Chondrocyte (in vitro differentiated cells): ENCODE results near the gene TTC1. TPM values are rescaled to one million over a fixed set of nuclear protein-coding genes. Genes with fewer than 3 reads are reported as not detected.
A peak's percentile ranks its signal among the peaks of the same experiment; 100 is the strongest.
"Not testable (repeated sequence)": the region's sequence is repeated elsewhere in the genome, so short reads cannot be mapped to it uniquely, and the experiment has no call there.

Experiments
- DNase-seq: peaks from one replicate; pipeline ENCODE4 v3.0.0; 2021; ENCODE audit warnings: mixed read lengths, low spot score
- H3K27ac Mint-ChIP-seq: one replicate; pipeline ENCODE4 v1.8.0; 2021; ENCODE audit warnings: mild to moderate bottlenecking, moderate library complexity, mixed read lengths; ENCODE audit not compliant: unreplicated experiment
- H3K27me3 Mint-ChIP-seq: 2 replicates; pipeline ENCODE4 v1.8.0; 2021; ENCODE audit warnings: low read depth, mixed read lengths
- H3K36me3 Mint-ChIP-seq: 2 replicates; pipeline ENCODE4 v1.8.0; 2021; ENCODE audit warnings: low read depth, mixed read lengths
- H3K4me1 Mint-ChIP-seq: 2 replicates; pipeline ENCODE4 v1.8.0; 2021; ENCODE audit warnings: low read depth, mild to moderate bottlenecking, mixed read lengths
- H3K4me3 Mint-ChIP-seq: one replicate; pipeline ENCODE4 v1.8.0; 2021; ENCODE audit warnings: mild to moderate bottlenecking, moderate library complexity, mixed read lengths; ENCODE audit not compliant: unreplicated experiment
- H3K9me3 Mint-ChIP-seq: 2 replicates; pipeline ENCODE4 v1.8.0; 2021; ENCODE audit warnings: low read depth, mixed read lengths
- total RNA-seq: library from RNA; stranded (reverse); gene quantifications from 3 replicates; pipeline ENCODE4 v1.2.1, GENCODE V29; 2021
- TF ChIP-seq, protein P1 (sequence below): fragments of 200-600 bp; sonication (generic); IDR thresholded peaks from 2 replicates; pipeline ENCODE4 v1.5.0; 2021; ENCODE audit warnings: antibody characterized with exemption, mild to moderate bottlenecking, moderate library complexity

Gene TTC1
- total RNA-seq, 1 donor from 2014 or later = 41.1 TPM

DNA sequence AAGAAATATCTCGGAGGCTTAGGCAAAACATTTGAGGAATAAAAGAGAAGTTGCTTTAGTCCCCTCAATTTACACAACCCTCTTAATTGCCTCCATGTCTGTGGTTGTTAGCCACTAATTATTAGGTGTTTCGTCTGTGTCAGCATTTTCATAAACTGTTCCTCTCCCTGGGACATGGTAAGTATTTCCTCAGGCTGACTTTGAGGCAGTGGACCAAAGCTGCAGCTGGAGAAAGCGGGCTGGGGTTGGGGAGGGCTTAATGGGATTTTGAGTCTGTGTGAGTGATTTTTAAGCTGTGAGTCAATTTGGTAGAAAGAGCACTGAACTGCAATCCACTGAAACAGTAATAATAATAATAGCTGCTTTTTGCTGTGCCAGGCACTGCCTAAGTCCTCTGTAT is 13.0 kb upstream of the TTC1 start:
- Mint-ChIP-seq H3K36me3 (peaks cover 3% of the 10 kb centered on the region), H3K9me3 (peaks cover 8% of the 10 kb centered on the region), H3K27ac (no peak overlapping the region), H3K27me3 (peaks cover 44% of the 10 kb centered on the region), H3K4me1 (no peaks in the 10 kb centered on the region), H3K4me3 (no peak overlapping the region)
- no peak for DNase-seq
- TF ChIP-seq, protein P1, sequence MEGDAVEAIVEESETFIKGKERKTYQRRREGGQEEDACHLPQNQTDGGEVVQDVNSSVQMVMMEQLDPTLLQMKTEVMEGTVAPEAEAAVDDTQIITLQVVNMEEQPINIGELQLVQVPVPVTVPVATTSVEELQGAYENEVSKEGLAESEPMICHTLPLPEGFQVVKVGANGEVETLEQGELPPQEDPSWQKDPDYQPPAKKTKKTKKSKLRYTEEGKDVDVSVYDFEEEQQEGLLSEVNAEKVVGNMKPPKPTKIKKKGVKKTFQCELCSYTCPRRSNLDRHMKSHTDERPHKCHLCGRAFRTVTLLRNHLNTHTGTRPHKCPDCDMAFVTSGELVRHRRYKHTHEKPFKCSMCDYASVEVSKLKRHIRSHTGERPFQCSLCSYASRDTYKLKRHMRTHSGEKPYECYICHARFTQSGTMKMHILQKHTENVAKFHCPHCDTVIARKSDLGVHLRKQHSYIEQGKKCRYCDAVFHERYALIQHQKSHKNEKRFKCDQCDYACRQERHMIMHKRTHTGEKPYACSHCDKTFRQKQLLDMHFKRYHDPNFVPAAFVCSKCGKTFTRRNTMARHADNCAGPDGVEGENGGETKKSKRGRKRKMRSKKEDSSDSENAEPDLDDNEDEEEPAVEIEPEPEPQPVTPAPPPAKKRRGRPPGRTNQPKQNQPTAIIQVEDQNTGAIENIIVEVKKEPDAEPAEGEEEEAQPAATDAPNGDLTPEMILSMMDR = no peak

DNA sequence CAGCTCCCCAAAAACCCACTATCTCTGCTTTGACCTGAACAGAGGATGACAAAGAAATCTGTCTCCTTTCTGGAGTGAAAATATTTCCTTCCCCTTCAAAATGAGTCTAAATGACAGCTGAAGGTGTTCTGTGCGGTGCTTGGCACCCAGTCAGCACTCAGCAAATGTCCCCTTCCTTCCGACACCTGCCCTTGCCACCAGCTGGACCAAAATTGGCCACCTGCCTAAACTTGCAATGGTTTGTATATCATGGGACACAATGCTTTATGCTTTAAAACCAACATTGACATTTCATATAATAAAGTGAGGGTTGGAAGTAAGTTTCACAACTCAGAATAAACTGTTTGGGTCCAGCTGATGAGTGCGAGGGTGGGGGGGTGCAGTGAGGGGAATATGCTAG is 7.5 kb upstream of the TTC1 start:
- DNase-seq = no peak
- no peaks in the 10 kb centered on the region for H3K4me1 Mint-ChIP-seq
- H3K4me3 Mint-ChIP-seq = no peak overlapping the region
- no peaks in the 10 kb centered on the region for H3K36me3 Mint-ChIP-seq
- no peaks in the 10 kb centered on the region for H3K9me3 Mint-ChIP-seq
- no peak overlapping the region for H3K27ac Mint-ChIP-seq
- TF ChIP-seq, protein P1 = no peak
- H3K27me3 Mint-ChIP-seq = peaks cover 32% of the 10 kb centered on the region

GRCh38 chr5:160007514-160007913 is 1.4 kb upstream of the TTC1 start:
- TF ChIP-seq, protein P1 = no peak

GRCh38 chr5:160008529-160008876 is 436 bp upstream of the TTC1 start:
- not testable (repeated sequence) for DNase-seq, H3K9me3 Mint-ChIP-seq, H3K36me3 Mint-ChIP-seq, H3K27me3 Mint-ChIP-seq
- peak overlapping the region; percentile 28 for H3K4me3 Mint-ChIP-seq
- H3K27ac Mint-ChIP-seq = peak overlapping the region; percentile 45
- peaks cover 27% of the 10 kb centered on the region for H3K4me1 Mint-ChIP-seq

More at GRCh38 chr5:160007514-160007913, 1.4 kb upstream of the TTC1 start:
- Mint-ChIP-seq H3K4me3 (no peak overlapping the region), H3K36me3 (peaks cover 6% of the 10 kb centered on the region), H3K27ac (no peak overlapping the region), H3K9me3 (no peaks in the 10 kb centered on the region), H3K27me3 (peaks cover 3% of the 10 kb centered on the region), H3K4me1 (peaks cover 27% of the 10 kb centered on the region)
- no peak for DNase-seq

DNA sequence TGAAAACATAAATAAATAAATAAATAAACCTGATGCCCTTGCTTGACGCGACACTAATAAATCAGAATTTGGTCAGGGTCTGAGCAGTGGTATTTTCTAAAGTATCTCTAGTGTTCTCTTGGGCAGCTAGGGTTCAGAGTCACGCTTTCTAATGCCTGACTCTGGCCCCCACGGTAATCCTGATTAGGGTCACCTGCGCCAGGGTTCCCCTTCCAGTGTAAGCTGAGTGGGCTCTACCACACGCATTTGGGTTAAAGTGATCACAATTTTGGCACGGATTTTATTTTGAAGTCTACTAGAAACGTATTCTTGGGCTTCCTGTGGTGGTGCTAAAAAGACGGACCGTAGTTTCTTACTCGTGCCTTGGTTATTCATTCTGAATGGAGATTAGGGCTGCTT is 651 bp downstream of the TTC1 start:
- Mint-ChIP-seq H3K27ac (peak overlapping the region; percentile 100), H3K4me3 (peak overlapping the region; percentile 96), H3K9me3 (no peaks in the 10 kb centered on the region), H3K27me3 (no peaks in the 10 kb centered on the region), H3K36me3 (peaks cover 6% of the 10 kb centered on the region), H3K4me1 (peaks cover 27% of the 10 kb centered on the region)
- no peak for DNase-seq
- TF ChIP-seq, protein P1 = no peak

DNA sequence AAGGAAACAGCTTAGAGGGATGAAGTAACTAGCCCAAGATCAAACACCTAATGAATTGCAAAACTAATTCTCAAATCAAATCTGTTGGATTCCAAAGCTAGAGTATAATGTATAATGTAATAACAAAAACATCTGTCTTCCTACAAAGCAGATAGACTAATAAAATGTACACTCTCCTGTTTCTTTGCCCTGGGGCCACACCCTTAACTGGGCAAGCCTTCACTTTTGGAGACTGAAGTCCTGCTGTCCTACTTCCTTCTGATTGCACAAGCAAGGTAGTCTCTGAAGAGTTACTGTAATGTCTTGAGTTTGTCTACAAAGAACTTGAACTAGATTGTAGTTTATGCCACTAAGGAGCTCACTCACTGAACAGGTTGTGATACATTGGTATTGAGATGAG is 2.5 kb downstream of the TTC1 start:
- H3K4me1 Mint-ChIP-seq = peaks cover 27% of the 10 kb centered on the region
- H3K27ac Mint-ChIP-seq = peak overlapping the region; percentile 39
- TF ChIP-seq, protein P1 = no peak
- no peak overlapping the region for H3K4me3 Mint-ChIP-seq
- H3K36me3 Mint-ChIP-seq = peaks cover 6% of the 10 kb centered on the region
- no peaks in the 10 kb centered on the region for H3K9me3 Mint-ChIP-seq
- DNase-seq = no peak
- H3K27me3 Mint-ChIP-seq = no peaks in the 10 kb centered on the region

DNA sequence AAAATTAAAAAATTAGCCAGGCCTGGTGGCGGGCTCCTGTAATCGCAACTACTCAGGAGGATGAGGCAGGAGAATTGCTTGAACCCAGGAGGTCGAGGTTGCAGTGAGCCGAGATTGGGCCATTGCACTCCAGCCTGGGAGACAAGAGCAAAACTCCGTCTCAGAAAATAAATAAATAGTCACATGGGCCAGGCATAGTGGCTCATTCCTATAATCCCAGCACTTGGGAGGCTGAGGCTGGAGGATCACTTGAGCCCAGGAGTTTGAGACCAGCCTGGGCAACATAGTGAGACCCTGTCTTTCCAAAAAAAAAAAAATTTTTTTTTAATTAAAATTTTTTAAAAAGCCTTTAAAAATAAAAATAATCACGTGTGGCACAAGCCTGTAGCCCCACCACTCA is 5.3 kb downstream of the TTC1 start:
- not testable (repeated sequence) for H3K27ac Mint-ChIP-seq, H3K36me3 Mint-ChIP-seq, H3K4me3 Mint-ChIP-seq, H3K27me3 Mint-ChIP-seq, DNase-seq, H3K9me3 Mint-ChIP-seq
- H3K4me1 Mint-ChIP-seq = peaks cover 23% of the 10 kb centered on the region
